Cardiac septum (tissue), 1 donor: ENCODE data around the gene ATP13A3. TPM values are rescaled to one million over a fixed set of nuclear protein-coding genes. Genes with fewer than 3 reads are reported as not detected.
"Not testable (repeated sequence)": the region's sequence is repeated elsewhere in the genome, so short reads cannot be mapped to it uniquely, and the experiment has no call there.

Experiments used
- DNase-seq: peaks from one replicate; pipeline ENCODE4 v3.0.0-alpha.2; 2020; ENCODE audit warnings: low spot score
- intact Hi-C: fragments of 100-400 bp; cut with DNase I; formaldehyde crosslinking; loops from one replicate; pipeline ENCODE4 v1.14.0; 2022
- long read RNA-seq: library from polyadenylated mRNA; unstranded; transcript quantifications from one replicate; pipeline ENCODE4 v2.0.0, GENCODE V29; 2021
- total RNA-seq: library from RNA; stranded (reverse); fragmentation: NEBNext Ultra II Directional; extraction: Animal tissue kit (Norgen Biotek cat#: 25700); gene quantifications from one replicate; pipeline ENCODE4 v1.2.1, GENCODE V29; 2021
- donor health status: DM: no; HTN: no; CAD: no.

The ATP13A3 gene
- total RNA-seq, result 217 TPM
- long read RNA-seq, full-length matches to known transcripts, result 2 of 71 reads
- long read RNA-seq, partial matches to known transcripts, result 28 of 71 reads
- long read RNA-seq, other reads (novel, unspliced or antisense), result 41 of 71 reads

DNA sequence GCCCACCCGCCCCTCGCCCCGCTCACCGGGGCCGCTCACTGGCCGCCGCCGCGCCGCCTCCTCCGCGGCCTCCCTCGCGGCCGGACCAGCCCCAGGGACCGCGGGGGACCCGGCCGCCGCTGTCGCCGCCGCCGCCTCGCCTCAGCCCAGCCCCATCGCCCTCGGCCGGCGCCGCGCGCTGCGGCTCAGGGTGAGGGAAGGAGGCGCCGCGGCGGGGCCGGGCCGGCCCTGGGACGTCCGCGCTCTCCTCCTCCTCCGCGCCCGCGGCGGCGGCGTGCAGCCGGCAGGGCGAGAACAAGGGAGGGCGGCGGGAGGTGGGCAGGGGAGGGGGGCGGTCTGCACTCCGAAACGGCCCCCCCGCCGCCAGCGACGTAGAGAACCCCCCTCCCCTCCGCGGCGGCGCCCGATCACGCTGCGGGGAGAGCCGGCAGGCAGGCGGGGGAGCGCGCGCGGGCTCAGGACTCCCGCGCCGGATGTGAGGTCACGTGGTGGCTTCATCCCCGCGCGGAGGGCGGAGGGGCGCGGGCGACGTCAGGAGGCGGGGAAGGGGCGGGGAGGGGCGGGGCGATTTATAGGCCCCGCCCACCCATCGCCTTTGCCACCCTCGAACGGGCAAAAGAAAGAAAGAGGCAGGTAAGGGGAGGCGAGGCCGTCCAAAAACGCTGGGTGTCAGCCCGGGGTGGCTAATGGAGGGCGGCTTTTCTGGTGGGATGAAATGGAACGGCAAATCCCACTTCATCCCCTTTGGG is at the start of gene ATP13A3:
ATP13A3 (minus strand) TSS at position 463 of the 749 bp plus-strand sequence. CDS start 24,812 bp downstream, outside the sequence.
- intact Hi-C loops, result loop anchor here (5.0 kb wide), 1 partner anchor 86 kb away; no protein-coding TSS in a partner anchor

DNA sequence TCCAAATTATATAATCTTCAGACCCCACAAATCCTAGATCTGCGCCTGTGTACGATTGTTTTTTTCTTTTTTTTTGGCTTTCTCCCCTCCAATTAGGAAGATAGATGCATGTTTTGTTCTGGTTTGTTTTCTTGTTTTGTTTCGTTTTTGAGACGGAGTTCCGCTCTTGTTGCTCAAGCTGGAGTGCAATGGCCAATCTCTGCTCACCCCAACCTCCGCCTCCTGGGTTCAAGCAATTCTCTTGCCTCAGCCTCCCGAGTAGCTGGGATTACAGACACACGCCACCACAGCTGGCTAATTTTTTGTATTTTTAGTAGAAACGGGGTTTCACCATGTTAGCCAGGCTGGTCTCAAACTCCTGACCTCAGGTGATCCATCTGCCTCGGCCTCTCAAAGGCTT is 48.4 kb upstream of the ATP13A3 start:
- intact Hi-C loops, DNase-seq: not testable (repeated sequence)

More for the DNA sequence above, at the start of gene ATP13A3:
- DNase-seq, result peak; percentile 94

DNA sequence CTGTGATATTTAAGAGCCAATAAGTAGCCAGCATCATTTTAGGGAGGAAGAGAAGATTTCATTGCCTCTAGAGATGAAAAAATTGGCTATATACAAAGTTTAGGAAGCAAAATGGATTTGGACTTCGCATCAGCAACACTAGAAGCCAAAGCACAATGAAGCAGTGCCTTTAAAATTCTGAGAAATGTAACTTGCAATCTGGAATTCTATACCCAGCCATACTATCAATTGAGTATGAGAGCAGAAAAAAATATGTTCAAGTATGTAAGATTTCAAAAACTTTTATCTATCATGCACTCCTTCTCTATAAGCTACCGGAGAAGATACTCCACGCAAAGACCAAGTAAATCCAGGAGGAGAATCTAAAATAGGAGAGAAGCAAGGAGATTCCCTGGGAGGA is 47.4 kb upstream of the ATP13A3 start:
- intact Hi-C loops, result no loop called here
- no peak for DNase-seq

DNA sequence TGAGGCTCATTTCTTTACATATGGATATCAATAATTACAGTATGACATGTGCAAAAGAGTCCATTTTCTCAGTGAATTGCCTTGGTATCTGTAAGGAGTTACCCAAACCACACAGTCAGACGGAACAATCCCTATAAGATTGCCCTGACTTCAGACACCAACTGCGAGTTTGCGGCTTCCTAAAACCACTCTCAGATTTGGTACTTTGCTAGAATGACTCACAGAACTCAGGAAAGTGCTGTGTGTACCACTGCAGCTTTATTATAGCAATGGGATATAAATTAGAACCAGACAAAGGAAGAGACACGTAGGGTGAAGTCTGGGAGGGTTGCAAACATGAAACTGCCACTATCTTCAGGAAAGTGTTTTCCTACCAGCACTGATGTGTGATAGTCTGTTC is 45.8 kb upstream of the ATP13A3 start:
- intact Hi-C loops, result no loop called here

DNA sequence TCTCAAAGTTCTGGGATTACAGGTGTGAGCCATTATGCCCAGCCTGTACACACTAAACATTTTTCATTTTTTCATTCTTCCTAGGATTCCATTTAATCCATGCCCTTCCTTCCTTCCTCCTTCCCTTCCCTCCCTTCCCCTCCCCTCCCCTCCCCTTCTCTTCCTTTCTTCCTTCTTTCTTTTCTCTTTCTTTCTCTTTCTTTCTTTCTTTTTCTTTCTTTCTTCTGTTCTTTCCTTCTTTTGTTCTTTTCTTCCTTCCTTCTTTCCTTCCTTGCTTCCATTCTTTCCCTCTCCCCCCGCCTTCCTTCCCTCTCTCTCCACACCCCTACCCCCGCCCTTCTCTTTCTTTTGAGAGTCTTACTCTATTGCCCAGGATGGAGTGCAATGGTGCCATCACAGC is 40.9 kb upstream of the ATP13A3 start:
- no peak for DNase-seq
- intact Hi-C loops, result loop anchor here (5.0 kb wide), 1 partner anchor 45 kb away; no protein-coding TSS in a partner anchor

More for the DNA sequence above, 45.8 kb upstream of the ATP13A3 start:
- DNase-seq, result no peak

DNA sequence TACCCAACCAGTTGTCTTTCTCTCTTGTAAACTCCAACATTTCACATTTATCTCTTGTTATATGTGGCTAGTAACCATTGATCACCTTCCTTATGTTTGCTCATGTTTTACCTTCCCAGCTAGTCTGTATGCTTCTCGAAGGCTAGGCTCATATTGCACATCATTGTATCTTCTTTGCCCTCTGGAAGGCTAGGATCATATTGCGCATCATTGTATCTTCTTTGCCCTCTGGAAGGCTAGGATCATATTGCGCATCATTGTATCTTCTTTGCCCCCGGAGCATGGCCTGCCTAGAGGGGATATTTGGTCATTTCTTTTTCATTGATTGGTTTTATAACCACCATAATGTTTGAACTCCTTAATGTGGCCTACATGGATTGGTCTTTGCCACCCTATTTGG is 39.4 kb upstream of the ATP13A3 start:
- no peak for DNase-seq
- intact Hi-C loops, result loop anchor here (5.0 kb wide), 1 partner anchor 46 kb away; no protein-coding TSS in a partner anchor

DNA sequence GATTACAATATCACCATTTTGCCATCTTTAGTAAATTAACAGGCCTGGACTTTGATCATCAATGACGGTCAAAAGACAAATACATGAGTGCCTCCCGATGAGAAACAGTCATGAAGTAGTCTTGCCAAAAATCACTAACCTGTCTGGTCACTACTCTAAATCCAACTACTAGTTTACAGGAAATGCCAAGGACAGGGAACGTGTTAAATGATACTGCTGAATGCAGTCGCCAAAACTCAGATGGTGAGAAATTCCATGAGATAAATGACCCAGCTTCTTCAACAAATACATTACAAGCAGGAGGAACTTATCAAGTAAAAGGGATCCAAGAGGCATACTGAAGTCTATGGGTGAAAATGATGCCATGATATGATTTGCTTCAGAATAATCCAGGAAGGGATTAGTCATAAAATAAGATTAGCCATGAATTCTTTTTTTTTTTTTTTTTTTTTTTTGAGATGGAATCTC is 35.8 kb upstream of the ATP13A3 start:
- intact Hi-C loops, result no loop called here
- no peak for DNase-seq

DNA sequence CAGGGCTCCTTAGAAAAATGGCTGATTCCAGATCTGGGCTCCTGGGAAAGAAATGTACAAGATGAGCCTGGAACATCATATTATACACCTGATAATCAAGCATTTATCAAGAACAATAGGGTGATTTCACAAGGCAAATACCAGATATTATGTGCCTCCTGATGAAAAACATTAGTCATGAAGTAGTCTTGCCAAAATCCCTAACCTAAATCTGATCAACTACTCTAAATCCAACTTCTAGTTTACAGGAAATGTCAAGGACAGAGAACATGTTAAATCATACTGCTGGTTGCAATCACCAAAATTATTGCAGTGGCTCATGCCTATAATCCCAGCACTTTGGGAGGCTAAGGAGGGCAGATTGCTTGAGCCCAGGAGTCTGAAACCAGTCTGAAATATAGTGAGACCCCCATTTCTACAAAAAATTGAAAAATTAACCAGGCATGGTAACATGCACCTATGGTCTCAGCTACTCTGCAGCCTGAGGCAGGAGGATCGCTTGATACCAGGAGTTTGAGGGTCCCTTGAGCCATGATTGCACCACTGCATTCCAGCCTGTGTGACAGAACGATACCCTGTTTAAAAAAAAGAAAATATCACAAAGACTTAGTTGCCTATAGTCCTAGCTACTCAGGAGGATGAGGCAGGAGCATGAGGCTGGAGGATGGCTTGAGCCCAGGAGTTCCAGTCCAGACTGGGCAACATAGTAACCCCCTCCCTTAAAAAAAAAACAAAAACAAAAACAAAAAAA is 34.9 kb upstream of the ATP13A3 start:
- intact Hi-C loops, result no loop called here
- no peak for DNase-seq

DNA sequence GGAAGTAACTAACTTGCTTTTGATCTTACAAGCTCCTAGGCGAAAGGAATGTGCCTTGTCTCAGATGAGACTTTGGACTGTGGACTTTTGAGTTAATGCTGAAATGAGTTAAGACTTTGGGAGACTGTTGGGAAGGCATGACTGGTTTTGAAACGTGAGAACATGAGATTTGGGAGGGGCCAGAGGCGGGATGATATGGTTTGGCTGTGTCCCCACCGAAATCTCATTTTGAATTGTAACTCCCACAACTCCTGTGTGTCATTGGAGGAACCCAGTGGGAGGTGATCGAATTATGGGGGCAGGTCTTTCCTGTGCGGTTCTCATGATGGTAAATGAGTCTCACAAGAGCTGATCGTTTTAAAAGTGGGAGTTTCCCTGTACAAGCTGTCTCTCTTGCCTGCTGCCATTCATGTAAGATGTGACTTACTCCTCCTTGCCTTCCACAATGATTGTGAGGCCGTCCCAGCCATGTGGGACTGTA is 33.9 kb upstream of the ATP13A3 start:
- intact Hi-C loops, DNase-seq: not testable (repeated sequence)

DNA sequence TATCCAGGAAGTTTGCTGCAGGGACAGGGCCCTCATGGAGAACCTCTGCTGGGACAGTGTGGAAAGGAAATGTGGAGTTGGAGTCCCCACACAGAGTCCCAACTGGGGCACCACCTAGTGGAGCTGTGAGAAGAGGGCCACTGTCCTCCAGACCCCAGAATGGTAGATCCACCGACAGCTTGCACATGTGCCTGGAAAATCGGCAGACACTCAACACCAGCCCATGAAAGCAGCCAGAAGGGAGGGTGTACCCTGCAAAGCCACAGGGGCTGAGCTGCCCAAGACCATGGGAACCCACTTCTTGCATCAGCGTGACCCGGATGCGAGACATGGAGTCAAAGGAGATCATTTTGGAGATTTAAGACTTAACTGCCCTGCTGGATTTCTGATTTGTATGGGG is 33.4 kb upstream of the ATP13A3 start:
- intact Hi-C loops, DNase-seq: not testable (repeated sequence)

DNA sequence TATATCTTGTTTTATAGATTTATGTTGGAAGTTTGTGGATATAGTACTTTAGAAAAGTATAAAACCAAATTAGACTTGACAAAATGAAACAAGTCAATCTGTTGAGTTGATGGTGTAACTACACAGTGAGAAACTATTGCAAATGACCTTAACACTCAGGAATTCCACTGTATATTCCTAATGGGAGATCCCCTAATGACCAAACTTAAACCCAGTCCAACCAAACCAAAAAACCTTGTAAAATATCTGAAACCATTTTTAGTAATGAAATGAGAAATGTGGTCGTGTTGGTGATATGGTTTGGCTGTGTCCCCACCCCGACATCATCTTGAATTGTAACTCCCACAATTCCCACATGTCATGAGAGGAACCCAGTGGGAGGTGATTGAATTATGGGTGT is 31.9 kb upstream of the ATP13A3 start:
- DNase-seq, result no peak
- intact Hi-C loops, result no loop called here

DNA sequence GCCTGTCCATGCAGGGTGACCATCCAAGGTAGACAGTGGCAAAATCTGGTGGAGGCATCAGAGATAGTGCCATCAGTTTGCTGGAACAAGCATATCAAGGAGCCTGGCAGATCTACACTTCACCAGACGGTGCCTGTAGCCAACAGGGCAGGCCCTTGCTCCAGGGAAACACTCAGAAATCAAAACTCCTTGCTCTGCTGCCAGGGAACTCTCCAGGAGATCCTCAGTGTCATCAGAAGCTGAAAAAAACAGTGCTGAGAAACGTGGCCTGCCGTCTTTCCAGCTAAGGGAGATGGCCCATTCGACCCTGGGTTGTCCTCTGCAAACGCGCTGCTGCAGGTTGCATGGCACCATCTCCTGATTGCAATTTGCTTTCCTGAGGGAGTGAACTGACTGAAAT is 30.5 kb upstream of the ATP13A3 start:
- intact Hi-C loops, result no loop called here
- no peak for DNase-seq

DNA sequence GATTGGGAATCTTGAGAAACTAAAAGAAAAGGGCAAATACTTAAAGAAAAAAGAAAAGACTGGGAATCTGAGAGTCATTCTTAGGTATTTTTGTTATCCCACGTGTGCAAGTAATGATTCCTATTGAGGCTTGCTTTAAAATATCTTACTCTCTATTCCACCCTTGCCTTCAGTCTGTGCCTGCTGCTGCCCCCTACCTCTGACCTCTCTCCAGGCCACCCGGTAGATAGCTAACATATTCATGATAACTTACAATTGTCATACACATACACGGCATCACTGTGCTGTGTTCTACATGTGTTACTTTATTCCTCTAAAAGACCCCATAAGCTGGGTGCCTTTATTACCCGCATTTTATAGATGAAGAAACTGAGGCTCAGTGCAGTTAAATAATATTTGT is 27.8 kb upstream of the ATP13A3 start:
- intact Hi-C loops, result no loop called here
- no peak for DNase-seq

DNA sequence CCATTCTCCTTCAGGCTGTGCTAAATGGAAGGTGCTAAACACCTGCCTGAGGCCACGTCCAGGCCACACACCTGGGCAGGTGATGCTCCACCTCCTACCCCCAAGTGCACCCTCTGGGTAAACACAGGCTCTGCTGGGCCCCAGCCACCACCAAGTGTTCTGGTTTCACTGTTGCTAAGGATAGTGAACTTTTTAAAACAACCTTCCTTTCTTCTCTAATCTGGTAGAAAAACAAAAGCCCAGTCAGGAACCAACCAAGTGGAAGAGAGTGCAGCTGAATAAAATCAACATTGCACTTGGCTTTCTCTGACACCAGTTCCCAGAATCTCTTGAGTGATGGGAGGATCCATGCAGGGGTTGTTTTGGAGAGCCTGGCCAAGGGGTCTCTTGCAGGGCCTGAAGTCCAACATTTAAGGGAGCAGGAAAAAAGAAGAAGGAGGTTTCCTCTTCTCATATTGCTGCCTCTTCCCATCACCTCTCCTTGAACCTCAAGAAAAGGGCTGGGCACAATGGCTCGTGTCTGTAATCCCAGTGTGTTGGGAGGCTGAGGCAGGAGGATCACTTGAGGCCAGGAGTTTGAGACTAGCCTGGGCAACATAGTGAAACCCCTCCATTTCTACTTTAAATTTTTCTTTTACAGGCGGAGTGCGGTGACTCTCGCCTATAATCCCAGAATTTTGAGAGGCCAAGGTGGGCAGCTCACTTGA is 26.2 kb upstream of the ATP13A3 start:
- no peak for DNase-seq
- intact Hi-C loops, result no loop called here

DNA sequence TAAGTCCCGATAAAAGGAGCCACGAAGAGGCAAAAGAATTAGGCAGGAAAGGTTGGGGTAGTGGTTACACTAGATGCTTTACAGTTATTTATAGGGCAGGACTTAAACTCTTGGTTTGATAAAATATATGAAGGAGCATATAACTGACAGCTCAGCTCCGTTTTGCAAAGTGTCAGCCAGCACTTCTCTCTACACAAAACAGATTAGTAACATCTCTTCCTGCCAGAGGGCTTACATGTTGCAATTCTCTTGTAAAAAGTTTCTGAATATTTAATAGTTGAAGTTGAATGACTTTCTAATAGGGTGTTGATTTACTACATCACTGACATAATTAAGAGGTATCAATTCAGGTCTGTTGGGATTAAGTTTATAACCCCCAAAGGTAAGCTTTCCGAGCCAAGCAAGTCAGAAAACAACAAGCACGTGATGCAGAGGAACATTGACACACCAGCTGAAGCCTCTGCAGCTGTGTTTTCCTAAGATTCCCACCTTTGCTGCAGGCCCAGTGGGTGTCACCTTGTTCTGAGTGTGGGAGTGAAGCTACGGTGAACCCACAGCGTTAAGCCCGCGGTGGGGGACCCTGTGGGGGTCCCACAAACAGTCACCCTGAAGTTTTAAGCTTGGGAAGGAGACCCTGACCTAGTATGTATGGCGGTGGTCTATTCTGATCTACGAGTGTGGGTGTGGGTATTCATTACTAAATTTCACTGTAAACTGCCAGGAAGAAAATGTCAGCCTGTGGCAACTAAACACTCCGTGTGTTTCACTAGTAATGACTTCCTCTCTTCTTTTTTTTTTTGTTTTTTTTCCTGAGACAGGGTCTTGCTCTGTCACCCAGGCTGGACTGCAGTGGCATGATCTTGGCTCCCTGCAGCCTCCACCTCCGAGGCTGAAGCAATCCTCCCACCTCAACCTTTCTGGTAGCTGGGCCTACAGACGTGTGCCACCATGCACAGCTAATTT is 22.0 kb upstream of the ATP13A3 start:
- no peak for DNase-seq
- intact Hi-C loops, result no loop called here

DNA sequence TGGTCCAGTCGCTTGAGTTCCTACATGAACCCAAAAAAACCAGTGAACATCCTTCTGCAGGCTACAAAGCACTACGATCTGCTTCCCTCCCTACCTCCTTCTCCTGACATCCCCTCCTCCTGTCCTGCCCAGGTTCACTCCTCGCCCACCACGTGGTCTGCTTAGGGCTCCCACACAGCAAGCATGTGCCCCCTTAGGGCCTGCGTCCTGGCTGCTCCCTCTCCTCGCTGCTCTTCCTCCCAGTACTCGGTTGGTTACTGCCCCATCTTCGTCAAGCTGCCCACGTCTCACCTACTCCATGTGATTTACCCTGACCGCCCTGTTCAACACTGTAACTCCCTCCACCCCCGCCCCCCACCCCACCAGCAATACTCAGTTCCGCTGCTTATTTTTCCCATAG is 20.8 kb upstream of the ATP13A3 start:
- DNase-seq, result no peak
- intact Hi-C loops, result no loop called here

DNA sequence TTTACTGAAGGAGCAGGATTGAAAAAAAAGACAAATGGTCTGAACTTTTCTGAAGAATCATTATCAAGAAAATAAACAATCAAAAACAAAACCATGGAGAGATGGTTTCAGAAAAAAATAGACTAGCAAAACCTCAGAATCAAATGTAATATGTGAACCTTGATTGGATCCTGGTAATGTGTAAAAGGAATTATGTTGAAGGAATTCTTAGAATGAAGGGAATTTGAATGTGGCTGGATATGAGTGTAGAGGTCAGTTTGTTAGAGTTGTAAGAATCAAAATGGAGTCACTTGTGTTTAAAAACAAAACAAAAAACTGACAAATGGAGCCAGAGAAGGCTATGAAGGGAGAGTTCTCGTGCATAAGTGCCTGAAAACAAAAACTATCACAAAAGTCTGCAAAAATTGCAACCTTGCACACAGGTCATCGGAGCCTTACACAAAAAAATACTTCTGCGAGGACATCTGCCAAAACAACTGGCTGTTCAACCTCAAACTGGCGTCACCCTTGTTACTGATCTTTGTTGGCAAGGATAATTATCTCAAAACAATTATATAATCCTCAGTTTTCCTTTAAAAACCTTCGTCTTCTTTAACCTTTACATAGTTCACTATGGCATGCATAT is 19.1 kb upstream of the ATP13A3 start:
- intact Hi-C loops, result no loop called here
- DNase-seq, result no peak

DNA sequence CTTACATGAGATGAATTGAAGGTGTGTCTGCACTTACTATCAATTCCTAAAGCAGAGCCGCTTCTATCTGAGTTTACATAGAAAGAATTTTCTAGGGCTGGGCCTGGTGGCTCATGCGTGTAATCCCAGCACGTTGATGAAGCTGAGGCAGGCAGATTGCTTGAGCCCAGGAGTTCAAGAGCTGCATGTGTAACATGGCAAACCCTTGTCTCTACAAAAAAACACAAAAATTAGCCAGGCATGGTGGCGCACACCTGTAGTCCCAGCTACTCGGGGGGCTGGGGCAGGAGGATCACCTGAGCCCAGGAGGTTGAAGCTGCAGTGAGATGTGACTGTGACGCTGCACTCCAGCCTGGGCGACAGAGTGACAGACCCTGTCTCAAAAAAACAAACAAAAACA is 18.1 kb upstream of the ATP13A3 start:
- intact Hi-C loops, result no loop called here
- DNase-seq, result no peak
